ENCODE measurements around the gene DDC. TPM values are rescaled to one million over a fixed set of nuclear protein-coding genes. Genes with fewer than 3 reads are reported as not detected.

The DDC gene
- total RNA-seq, 2 donors from 2014 or later, result 6.6 to 17.1 TPM

- H3K27ac ChIP-seq, result no peak overlapping the region
- H3K4me3 ChIP-seq, result no peak overlapping the region
- H3K9me3 ChIP-seq, result no peaks in the 10 kb centered on the region
- ATAC-seq (no peak), DNase-seq (no peak)
- TF ChIP-seq CTCF (IDR thresholded peaks at IDR 0.05) (no peak), POLR2A (IDR thresholded peaks at IDR 0.05) (no peak)
- no peaks in the 10 kb centered on the region for H3K36me3 ChIP-seq (replicated peaks in 1 of 2; ENCODE audit: insufficient read depth in 1 of 2, low read depth in 2 of 2)
- 83 to 93% methylated on average over 5 of the region's 5 CpGs for WGBS, 2 donors
- intact Hi-C loops (cut with DNase I), result no loop called here
- no peaks in the 10 kb centered on the region for H3K4me1 ChIP-seq
- H3K27me3 ChIP-seq, result no peaks in the 10 kb centered on the region
Observed at GRCh38 chr7:50508471-50508943, 56.7 kb downstream of the DDC start.

GRCh38 chr7:50507898-50508470, 57.2 kb downstream of the DDC start:
- no peak for DNase-seq
- no peaks in the 10 kb centered on the region for H3K27me3 ChIP-seq
- WGBS, 2 donors, result 88 to 95% methylated on average over 7 of the region's 7 CpGs
- H3K4me1 ChIP-seq, result no peaks in the 10 kb centered on the region
- no peaks in the 10 kb centered on the region for H3K9me3 ChIP-seq
- intact Hi-C loops (cut with DNase I), result no loop called here
- no peak overlapping the region for H3K27ac ChIP-seq
- TF ChIP-seq CTCF (IDR thresholded peaks at IDR 0.05), result no peak
- no peak for TF ChIP-seq POLR2A (IDR thresholded peaks at IDR 0.05)
- ATAC-seq, result no peak
- H3K4me3 ChIP-seq, result no peak overlapping the region
- no peaks in the 10 kb centered on the region for H3K36me3 ChIP-seq (replicated peaks in 1 of 2; ENCODE audit: insufficient read depth in 1 of 2, low read depth in 2 of 2)

DNA sequence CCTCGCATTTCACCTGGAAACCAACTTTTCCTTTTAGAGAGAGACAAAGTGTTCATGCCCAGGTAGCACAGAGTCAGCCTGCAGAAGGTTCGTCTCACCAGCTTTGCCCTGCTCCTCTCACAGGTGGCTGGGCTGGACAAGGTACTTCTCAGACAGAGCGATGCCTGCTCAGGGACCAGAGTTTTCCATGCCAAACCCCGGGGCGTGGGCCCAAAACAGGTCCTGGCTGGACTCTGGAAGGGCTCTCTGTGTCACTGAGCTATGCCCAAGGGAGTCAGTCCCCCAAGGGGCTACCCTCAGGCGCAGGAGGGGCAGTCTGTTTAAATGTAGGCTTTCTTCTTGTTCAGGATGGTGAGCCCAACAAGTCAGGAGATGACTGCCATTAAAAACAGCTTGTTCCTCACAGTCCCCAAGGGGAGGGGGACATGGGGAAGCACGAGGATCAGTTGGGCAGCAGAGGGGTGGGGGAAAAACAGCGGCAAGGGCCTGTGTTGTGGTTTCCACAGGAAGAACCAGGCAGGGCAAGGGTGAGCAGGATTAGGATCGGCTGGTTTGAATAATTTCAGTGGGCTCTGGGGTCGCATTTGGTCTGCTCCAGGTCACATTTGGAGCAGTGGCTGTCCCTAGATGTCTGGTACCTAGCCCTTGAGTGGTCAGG, 59.5 kb downstream of the DDC start:
- Histone ChIP-seq H3K4me3 (no peak overlapping the region), H3K9me3 (no peaks in the 10 kb centered on the region), H3K27ac (no peak overlapping the region), H3K27me3 (no peaks in the 10 kb centered on the region), H3K4me1 (no peaks in the 10 kb centered on the region), H3K36me3 (replicated peaks in 1 of 2; ENCODE audit: insufficient read depth in 1 of 2, low read depth in 2 of 2) (no peaks in the 10 kb centered on the region)
- DNase-seq (no peak), ATAC-seq (no peak)
- no peak for TF ChIP-seq POLR2A (IDR thresholded peaks at IDR 0.05)
- TF ChIP-seq CTCF (IDR thresholded peaks at IDR 0.05), result no peak
- intact Hi-C loops (cut with DNase I), result no loop called here
- 85 to 89% methylated on average over 7 to 10 of the region's 10 CpGs for WGBS, 2 donors

DNA sequence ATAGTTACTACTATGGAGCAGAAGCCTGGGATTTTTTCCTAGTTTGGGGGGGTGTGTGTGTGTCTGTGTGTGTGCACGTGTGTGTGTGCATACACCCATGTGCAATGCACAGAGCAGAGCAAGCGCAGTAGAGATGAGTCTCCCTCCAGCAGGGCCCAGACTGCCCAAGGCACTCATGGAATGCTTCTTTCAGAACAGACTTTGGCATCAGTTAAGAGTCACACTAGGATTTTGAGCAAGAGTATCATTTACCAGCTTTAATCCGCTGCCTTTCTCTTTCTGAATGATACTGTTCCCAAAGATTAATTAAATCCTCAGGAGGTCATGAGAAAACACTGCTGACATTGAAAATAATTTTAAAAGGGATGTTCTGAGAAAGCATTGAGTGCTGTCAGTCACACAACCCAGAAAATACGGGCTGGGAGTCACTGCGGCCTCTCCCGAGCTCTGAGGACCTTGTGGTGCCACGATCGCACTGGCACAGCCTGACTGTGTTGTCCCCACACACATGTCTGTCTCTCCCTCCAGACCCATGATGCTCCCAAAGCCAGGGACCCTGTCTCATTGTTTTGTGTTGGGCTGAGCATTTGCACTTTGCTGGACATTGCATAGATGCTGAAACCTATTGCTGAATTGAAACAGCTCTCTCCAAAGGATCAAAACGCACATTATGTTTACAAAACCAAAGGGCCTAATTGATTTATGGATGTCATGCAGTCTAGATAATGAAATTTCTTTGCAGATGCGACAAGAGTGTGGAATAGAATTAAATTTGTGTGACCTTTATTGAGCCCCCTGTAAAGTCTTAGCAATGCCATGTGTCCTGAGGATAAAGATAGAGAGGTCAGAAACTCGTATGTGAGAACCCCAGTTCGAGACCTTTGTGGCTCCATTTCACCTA, 60.3 kb downstream of the DDC start:
- no peak for ATAC-seq
- DNase-seq, result no peak
- intact Hi-C loops (cut with DNase I), result no loop called here

More for the DNA sequence above, 60.3 kb downstream of the DDC start:
- Histone ChIP-seq H3K9me3 (no peaks in the 10 kb centered on the region), H3K27me3 (no peaks in the 10 kb centered on the region), H3K4me3 (no peak overlapping the region), H3K27ac (no peak overlapping the region), H3K4me1 (no peaks in the 10 kb centered on the region), H3K36me3 (replicated peaks in 1 of 2; ENCODE audit: insufficient read depth in 1 of 2, low read depth in 2 of 2) (no peaks in the 10 kb centered on the region)
- 86 to 89% methylated on average over 12 of the region's 12 CpGs for WGBS, 2 donors
- TF ChIP-seq POLR2A (IDR thresholded peaks at IDR 0.05) (no peak), CTCF (IDR thresholded peaks at IDR 0.05) (no peak)
